ENCODE measurements around the gene AGBL3.

AGBL3 gene

DNA sequence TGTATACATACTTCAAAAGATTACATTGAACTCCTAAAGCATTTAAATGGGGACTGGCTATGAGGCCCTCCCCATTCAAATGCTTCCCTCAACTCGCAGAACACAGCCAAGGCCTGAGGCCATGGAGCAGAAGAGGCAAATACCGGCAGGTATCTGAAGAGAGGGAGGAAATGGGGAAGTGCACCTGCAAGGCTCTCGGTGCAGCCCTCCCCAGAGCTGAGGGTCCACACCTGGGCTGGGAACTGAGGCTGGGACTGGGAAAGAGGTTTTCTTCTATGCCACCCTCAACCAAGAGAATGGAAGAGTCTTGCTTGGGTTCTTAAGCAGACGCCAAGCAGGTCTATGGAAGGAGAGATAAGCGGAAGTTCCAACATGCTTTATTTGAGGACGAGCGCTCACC, 197.2 kb downstream of the AGBL3 start:
- DNase-seq (ENCODE audit: low read depth in 1 of 2, low spot score in 1 of 2): no peak

GRCh38 chr7:135184254-135184841, 198.0 kb downstream of the AGBL3 start:
- DNase-seq (ENCODE audit: low read depth in 1 of 2, low spot score in 1 of 2): no peak

Measured in activated CD4-positive, alpha-beta T cell treated with anti-CD3 and anti-CD28 coated beads, Interleukin-2, amount 50 U/mL, for 24 hours (primary cell).